ENCODE data around the gene WIZ. TPM values are rescaled to one million over a fixed set of nuclear protein-coding genes. Genes with fewer than 3 reads are reported as not detected.

WIZ gene
- total and polyA plus RNA-seq, 9 of the 15 experiments (the other 6 are each of a cell fraction or from before 2014, with no cell fraction given) = 0.06 to 37.5 (median 4.8) TPM

GRCh38 chr19:15378534-15379082 lies 71.1 kb downstream of the WIZ start (continued):
- no peak for TF ChIP-seq ZMIZ1 (IDR thresholded peaks at IDR 0.05; ENCODE audit: low read depth in 2 of 2, low read length in 2 of 2)
- TF ChIP-seq FOXK2 (conservative IDR thresholded peaks at IDR 0.05 in 1 of 2, IDR thresholded peaks at IDR 0.05 in 1 of 2; ENCODE audit: low read depth in 2 of 2) = no peak
- no peak for TF ChIP-seq ZNF655 (CRISPR knock-in tag; IDR thresholded peaks at IDR 0.05)
- no peak for TF ChIP-seq ETS2 (tag; IDR thresholded peaks at IDR 0.05; ENCODE audit: borderline replicate concordance, poor library complexity, severe bottlenecking)
- no peak for TF ChIP-seq PHTF2 (CRISPR knock-in tag; IDR thresholded peaks at IDR 0.05)
- TF ChIP-seq PTTG1 (tag; IDR thresholded peaks at IDR 0.05; ENCODE audit: low read depth) = no peak
- TF ChIP-seq ILK (tag; IDR thresholded peaks at IDR 0.05; ENCODE audit: borderline replicate concordance, low read depth) = no peak
- no peak for TF ChIP-seq MYNN (IDR thresholded peaks at IDR 0.05)
- no peak for TF ChIP-seq MYNN (CRISPR knock-in tag; IDR thresholded peaks at IDR 0.05)
- TF ChIP-seq TRIM24 (IDR thresholded peaks at IDR 0.05) = no peak
- TF ChIP-seq ZNF561 (CRISPR knock-in tag; conservative IDR thresholded peaks at IDR 0.05) = no peak
- TF ChIP-seq ZNF165 (CRISPR knock-in tag; IDR thresholded peaks at IDR 0.05; ENCODE audit: borderline replicate concordance) = no peak
- no peak for TF ChIP-seq ELF4 (CRISPR knock-in tag; IDR thresholded peaks at IDR 0.05)
- TF ChIP-seq ZNF586 (CRISPR knock-in tag; conservative IDR thresholded peaks at IDR 0.05) = no peak
- no peak for TF ChIP-seq ZNF584 (CRISPR knock-in tag; IDR thresholded peaks at IDR 0.05; ENCODE audit: low read depth)
- no peak for TF ChIP-seq RREB1 (CRISPR knock-in tag; IDR thresholded peaks at IDR 0.05)
- no peak for TF ChIP-seq ZNF239 (CRISPR knock-in tag; IDR thresholded peaks at IDR 0.05)
- no peak for TF ChIP-seq TAL1 (IDR thresholded peaks at IDR 0.05)

Measured in K562 (cell line).